NOMO-1 (cell line): ENCODE results near the gene ALDH1A2.
"Not testable (repeated sequence)": the region's sequence is repeated elsewhere in the genome, so short reads cannot be mapped to it uniquely, and the experiment has no call there.

Experiments used
- DNase-seq, 2 experiments: peaks; one replicate each; lab custom pipeline; 2025; ENCODE audit not compliant: unreplicated experiment in 2 of 2; lab: John Stamatoyannopoulos, UW

The ALDH1A2 gene

DNA sequence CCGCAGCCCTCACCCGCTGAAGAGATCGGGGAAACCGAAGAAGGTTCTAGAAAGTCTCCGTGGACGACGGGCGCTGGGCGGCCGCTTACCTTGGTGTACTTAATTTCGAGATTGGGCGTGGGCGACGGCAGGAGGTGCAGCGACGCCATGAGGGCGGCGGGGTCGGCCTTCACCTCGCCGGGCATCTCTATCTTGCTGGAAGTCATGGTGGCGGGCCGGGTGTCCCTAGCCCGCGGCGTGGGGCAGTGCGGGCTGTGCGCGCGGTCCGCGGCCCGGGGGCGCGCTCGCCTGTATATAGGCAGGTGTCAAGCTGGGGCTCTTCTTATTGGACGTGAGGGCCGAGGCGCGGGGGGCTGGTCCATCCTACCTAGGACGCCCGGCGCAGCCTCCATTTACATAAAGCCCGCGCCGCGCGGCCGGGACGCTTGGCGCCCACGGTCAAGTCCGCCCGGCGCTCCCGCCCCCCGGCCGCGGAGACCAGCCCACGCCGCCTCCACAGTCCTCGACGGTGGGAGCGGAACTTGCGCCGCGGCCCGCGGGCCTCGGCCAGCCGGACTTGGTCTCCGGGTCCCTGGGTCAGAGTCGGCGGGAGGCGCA, at the start of gene ALDH1A2:
ALDH1A2 (minus strand) TSS at position 267 of the 597 bp plus-strand sequence; CDS start at position 206, 61 bp downstream.
- DNase-seq = no peak

DNA sequence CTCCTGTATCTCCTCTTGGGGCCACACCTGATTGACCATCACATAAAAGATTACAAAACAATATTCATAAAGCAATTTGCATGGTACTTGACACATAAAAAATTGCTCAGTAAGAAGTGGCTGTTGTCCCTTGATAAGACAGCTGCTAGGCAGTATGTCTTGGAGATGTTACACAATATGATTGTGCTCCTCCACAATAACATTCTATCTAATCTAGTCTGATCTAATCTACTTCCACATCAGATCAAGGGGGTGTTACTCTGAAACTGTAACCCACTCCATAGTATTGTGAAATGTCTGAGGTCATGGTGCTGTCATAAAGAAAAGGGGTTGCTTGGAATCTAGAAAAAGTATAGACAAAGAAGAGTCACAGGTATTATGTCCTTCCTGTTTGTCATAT, 49.3 kb upstream of the ALDH1A2 start:
- no peak for DNase-seq

DNA sequence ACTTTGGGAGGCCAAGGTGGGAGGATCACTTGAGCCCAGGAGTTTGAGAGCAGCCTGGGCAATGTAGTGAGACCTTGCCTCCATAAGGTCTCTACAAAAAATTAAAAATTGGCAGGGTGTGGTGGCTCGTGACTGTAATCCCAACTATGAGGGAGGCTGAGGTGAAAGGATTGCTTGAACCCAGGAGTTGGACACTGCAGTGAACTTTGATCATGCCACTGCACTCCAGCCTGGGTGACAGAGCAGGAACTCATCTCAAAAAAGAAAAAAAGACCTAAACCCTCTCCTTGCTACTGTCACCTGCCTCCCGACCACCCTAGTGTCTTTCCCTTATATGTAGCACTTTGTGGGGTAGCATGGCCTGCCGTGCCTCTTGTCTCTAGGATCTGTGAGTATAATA, 48.9 kb upstream of the ALDH1A2 start:
- DNase-seq = no peak

GRCh38 chr15:58113358-58113757, 47.8 kb upstream of the ALDH1A2 start:
- not testable (repeated sequence) for DNase-seq

DNA sequence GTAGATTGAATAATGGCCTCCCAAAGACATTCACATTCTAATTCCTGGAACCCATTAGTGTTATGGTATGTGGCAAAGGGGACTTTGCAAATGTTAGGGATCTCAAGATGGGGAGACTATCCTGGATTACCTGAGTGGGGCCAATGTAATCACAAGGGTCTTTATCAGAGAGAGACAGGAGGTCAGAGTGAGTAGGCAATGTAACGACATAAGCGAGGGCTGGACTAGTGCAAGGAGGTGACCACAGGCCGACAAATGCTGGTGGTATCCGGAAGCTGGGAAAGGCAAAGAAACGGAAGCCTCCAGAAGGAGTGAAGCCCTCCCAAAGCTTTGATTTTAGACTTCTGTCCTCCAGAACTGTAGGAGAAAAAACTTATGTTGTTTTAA, 46.2 kb upstream of the ALDH1A2 start:
- DNase-seq = no peak

- DNase-seq = no peak
Measured at GRCh38 chr15:58110999-58111717, 45.6 kb upstream of the ALDH1A2 start.

- DNase-seq = no peak
Measured at GRCh38 chr15:58109419-58109818, 43.9 kb upstream of the ALDH1A2 start.

DNA sequence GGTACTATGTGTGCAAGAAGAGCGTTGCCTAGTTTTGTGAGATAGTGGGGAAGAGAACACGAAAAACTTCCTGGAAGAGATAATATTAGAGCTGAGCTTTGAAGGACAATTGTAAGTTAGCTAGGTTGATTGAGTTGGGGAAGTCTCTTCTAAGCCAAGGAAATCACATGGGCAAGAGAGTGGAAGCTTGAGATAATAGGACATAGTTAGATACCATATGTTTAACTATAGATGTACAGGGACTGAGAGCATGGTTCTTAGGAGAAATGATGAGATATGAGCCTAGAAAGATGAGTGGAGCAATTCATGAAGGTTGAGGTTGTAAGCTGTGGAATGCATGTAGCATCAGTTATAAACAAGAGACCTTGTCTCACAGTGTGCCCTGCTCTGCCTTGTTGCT, 42.6 kb upstream of the ALDH1A2 start:
- DNase-seq = no peak

- DNase-seq = no peak
Measured at GRCh38 chr15:58103482-58103881, 38.0 kb upstream of the ALDH1A2 start.

GRCh38 chr15:58096529-58097084, 31.1 kb upstream of the ALDH1A2 start:
- DNase-seq = no peak

- no peak for DNase-seq
Measured at GRCh38 chr15:58095415-58095814, 29.9 kb upstream of the ALDH1A2 start.

- DNase-seq = peak in 1 of 2 experiments; percentile 38
Measured at GRCh38 chr15:58087871-58088270, 22.4 kb upstream of the ALDH1A2 start.

- DNase-seq = no peak
Measured at GRCh38 chr15:58086491-58086890, 21.0 kb upstream of the ALDH1A2 start.

- no peak for DNase-seq
Measured at GRCh38 chr15:58083526-58083925, 18.0 kb upstream of the ALDH1A2 start.

DNA sequence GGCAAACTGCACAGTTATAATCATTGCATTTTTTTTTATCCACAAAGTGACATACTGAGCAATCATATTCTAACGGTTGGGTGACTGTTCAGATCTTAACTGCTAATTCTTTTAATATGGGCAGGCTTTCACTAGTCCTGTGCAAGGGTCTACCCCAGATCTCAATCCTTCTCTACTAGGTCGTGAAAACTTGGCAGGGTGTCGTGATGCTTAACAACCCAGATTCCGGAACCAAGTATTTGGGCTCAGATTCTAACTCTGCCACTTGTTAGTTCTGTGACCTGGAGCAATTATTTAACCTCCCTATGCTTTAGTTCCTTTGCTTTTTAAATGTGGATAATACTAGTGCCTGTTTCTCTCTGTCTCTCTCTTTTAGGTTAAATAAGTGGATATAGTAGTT, 16.4 kb upstream of the ALDH1A2 start:
- no peak for DNase-seq

DNA sequence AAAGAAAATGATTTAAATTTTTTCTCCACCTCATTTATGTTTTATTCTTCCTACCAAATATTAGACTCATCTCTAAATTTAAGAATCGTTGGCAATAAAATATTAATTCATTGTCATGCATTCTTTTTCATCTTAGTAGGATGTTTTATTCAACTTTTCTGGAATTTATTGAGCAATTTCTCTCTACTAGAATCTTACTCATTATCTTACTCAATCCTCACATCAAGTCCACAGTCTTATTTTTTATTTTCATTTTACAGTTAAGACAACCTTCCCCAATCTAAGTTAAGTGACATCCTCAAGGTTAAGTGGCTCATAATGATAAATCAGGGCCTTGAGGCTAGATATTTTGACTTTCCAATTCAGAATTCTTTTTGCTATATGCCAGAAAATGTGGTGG, 15.9 kb upstream of the ALDH1A2 start:
- DNase-seq = no peak

GRCh38 chr15:58080959-58081358, 15.4 kb upstream of the ALDH1A2 start:
- not testable (repeated sequence) for DNase-seq

GRCh38 chr15:58080398-58080797, 14.9 kb upstream of the ALDH1A2 start:
- DNase-seq = no peak

GRCh38 chr15:58078591-58078990, 13.1 kb upstream of the ALDH1A2 start:
- no peak for DNase-seq

GRCh38 chr15:58077427-58077826, 11.9 kb upstream of the ALDH1A2 start:
- no peak for DNase-seq

GRCh38 chr15:58074452-58074851, 8.9 kb upstream of the ALDH1A2 start:
- no peak for DNase-seq

GRCh38 chr15:58070801-58071418, 5.4 kb upstream of the ALDH1A2 start:
- DNase-seq = peak; percentile 14 to 26
